ENCODE measurements around the gene SCO1. TPM values are rescaled to one million over a fixed set of nuclear protein-coding genes. Genes with fewer than 3 reads are reported as not detected.

The SCO1 gene
- total and polyA plus RNA-seq, 2 donors (not counting 3 experiments of a cell fraction or from before 2014, with no cell fraction given): 11.9 to 30.8 TPM

DNA sequence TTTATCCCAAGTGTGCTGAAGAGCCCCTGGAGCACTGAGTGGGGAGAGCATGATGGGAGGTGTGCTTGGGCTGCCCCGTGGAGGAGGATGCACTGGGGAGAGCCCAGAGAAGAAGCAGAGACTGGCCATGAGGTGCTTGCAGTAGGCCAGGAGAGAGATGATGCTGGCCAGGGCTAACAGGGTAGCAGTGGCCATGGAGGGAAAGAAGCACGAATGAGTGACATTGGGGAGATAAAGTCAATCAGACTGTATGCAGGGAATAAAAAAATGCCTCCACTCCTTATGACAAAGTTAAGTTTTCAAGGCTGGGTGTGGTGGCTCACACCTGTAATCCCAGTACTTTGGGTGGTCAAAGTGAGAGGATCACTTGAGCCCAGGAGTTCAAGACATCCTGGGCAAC lies 37.9 kb upstream of the SCO1 start:
- H3K4me2 ChIP-seq (ENCODE audit: insufficient read depth, low read length): no peak overlapping the region
- DNase-seq (ENCODE audit: low read depth, low spot score) (no peak), FAIRE-seq (no peak)
- no peaks in the 10 kb centered on the region for H4K20me1 ChIP-seq (replicated peaks; ENCODE audit: control insufficient read depth, extremely low read depth, insufficient read depth, low read length)
- no peak overlapping the region for H3K9ac ChIP-seq (replicated peaks; ENCODE audit: extremely low read depth, insufficient read depth, low read length)
- TF ChIP-seq JUN (IDR thresholded peaks at IDR 0.05; ENCODE audit: borderline replicate concordance, insufficient read depth, insufficient read length, low read depth) (no peak), EZH2 (IDR thresholded peaks at IDR 0.05; ENCODE audit: borderline replicate concordance, low read depth, low read length, severe bottlenecking) (no peak), POLR2A (IDR thresholded peaks at IDR 0.05; ENCODE audit: low read depth, low read length) (no peak), POLR2AphosphoS5 (IDR thresholded peaks at IDR 0.05; ENCODE audit: insufficient read depth, low read depth, low read length) (no peak), MYC (IDR thresholded peaks at IDR 0.05; ENCODE audit: low read depth, low read length) (no peak), GATA2 (IDR thresholded peaks at IDR 0.05; ENCODE audit: insufficient read depth, insufficient read length, low read depth, low read length) (no peak), FOS (IDR thresholded peaks at IDR 0.05; ENCODE audit: borderline replicate concordance, insufficient read depth, low read length) (no peak)
- TF ChIP-seq, protein P1, sequence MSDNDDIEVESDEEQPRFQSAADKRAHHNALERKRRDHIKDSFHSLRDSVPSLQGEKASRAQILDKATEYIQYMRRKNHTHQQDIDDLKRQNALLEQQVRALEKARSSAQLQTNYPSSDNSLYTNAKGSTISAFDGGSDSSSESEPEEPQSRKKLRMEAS (IDR thresholded peaks at IDR 0.05; ENCODE audit: insufficient read depth, insufficient read length): no peak
- TF ChIP-seq, protein P2, sequence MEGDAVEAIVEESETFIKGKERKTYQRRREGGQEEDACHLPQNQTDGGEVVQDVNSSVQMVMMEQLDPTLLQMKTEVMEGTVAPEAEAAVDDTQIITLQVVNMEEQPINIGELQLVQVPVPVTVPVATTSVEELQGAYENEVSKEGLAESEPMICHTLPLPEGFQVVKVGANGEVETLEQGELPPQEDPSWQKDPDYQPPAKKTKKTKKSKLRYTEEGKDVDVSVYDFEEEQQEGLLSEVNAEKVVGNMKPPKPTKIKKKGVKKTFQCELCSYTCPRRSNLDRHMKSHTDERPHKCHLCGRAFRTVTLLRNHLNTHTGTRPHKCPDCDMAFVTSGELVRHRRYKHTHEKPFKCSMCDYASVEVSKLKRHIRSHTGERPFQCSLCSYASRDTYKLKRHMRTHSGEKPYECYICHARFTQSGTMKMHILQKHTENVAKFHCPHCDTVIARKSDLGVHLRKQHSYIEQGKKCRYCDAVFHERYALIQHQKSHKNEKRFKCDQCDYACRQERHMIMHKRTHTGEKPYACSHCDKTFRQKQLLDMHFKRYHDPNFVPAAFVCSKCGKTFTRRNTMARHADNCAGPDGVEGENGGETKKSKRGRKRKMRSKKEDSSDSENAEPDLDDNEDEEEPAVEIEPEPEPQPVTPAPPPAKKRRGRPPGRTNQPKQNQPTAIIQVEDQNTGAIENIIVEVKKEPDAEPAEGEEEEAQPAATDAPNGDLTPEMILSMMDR (IDR thresholded peaks at IDR 0.05; ENCODE audit: extremely low read depth in 1 of 2, insufficient read depth in 1 of 2, low read depth in 1 of 2, low read length in 2 of 2): no peak
- dilution Hi-C loops (cut with MboI; ENCODE audit: extremely low pct_ligation_motif_present, low sequenced_read_pairs) (no loop called here), intact Hi-C loops (cut with micrococcal nuclease) (loop anchor here (10.0 kb wide), 1 partner anchor 1250 kb away; no protein-coding TSS in a partner anchor)
- ChIA-PET CTCF (interaction anchor here (0.6 to 2.9 kb wide), 3 partner anchors 12 to 110 kb away, joined by 3 to 19 read pairs (median 6); no protein-coding TSS in a partner anchor), POLR2A (no interaction called here)
- no peaks in the 10 kb centered on the region for H3K9me1 ChIP-seq (replicated peaks; ENCODE audit: control insufficient read depth, extremely low read depth, insufficient read depth, low read length)
- no peaks in the 10 kb centered on the region for H3K36me3 ChIP-seq (ENCODE audit: control insufficient read depth in 2 of 2, extremely low read depth in 1 of 2, insufficient read depth in 2 of 2, low read length in 2 of 2)
- H3K4me1 ChIP-seq (ENCODE audit: control insufficient read depth, extremely low read depth, insufficient read depth, low read length): peaks cover 6% of the 10 kb centered on the region
- peaks cover 0 to 3% of the 10 kb centered on the region in 2 experiments for H3K27me3 ChIP-seq (ENCODE audit: control insufficient read depth in 2 of 2, insufficient read depth in 2 of 2, low read length in 2 of 2)
- H2AFZ ChIP-seq (ENCODE audit: low read depth, low read length): no peak overlapping the region
- H3K9me3 ChIP-seq (replicated peaks; ENCODE audit: control insufficient read depth, insufficient read depth, low read length): no peaks in the 10 kb centered on the region
- H3K79me2 ChIP-seq (ENCODE audit: control insufficient read depth, insufficient read depth, low read length): no peaks in the 10 kb centered on the region
- no TSS peak for BruUV-seq (replicated peaks)
- H3K4me3 ChIP-seq (replicated peaks in 1 of 3; ENCODE audit: insufficient read depth in 1 of 3, low read depth in 1 of 3, low read length in 3 of 3): no peak overlapping the region
- H3K27ac ChIP-seq (ENCODE audit: insufficient read depth, low read depth, low read length): no peak overlapping the region
